ENCODE data around the gene CHST11. TPM values are rescaled to one million over a fixed set of nuclear protein-coding genes. Genes with fewer than 3 reads are reported as not detected.

The CHST11 gene
- total and polyA plus RNA-seq, 4 donors: 0.57 to 11.1 (median 3.7) TPM

GRCh38 chr12:104701301-104701700 lies 244.6 kb downstream of the CHST11 start:
- Histone ChIP-seq H3K27me3 (ENCODE audit: control insufficient read depth in 4 of 4, insufficient read depth in 4 of 4, low read length in 3 of 4) (no peaks in the 10 kb centered on the region), H3K4me1 (ENCODE audit: control insufficient read depth in 4 of 4, insufficient read depth in 4 of 4, low read length in 3 of 4) (no peaks in the 10 kb centered on the region), H3K9me3 (ENCODE audit: control insufficient read depth in 4 of 4, low read length in 3 of 4) (no peaks in the 10 kb centered on the region), H3K36me3 (ENCODE audit: control insufficient read depth in 4 of 4, insufficient read depth in 3 of 4, low read depth in 1 of 4, low read length in 3 of 4) (no peaks in the 10 kb centered on the region), H3K9ac (ENCODE audit: low read depth in 1 of 2, low read length in 2 of 2) (no peak overlapping the region), H3K27ac (ENCODE audit: low read depth in 1 of 2, low read length in 2 of 2) (no peak overlapping the region), H3K4me3 (ENCODE audit: low read depth in 1 of 3, low read length in 3 of 3) (no peak overlapping the region)
- 92% methylated on average over 7 of the region's 7 CpGs for WGBS
- TF ChIP-seq, protein P1, sequence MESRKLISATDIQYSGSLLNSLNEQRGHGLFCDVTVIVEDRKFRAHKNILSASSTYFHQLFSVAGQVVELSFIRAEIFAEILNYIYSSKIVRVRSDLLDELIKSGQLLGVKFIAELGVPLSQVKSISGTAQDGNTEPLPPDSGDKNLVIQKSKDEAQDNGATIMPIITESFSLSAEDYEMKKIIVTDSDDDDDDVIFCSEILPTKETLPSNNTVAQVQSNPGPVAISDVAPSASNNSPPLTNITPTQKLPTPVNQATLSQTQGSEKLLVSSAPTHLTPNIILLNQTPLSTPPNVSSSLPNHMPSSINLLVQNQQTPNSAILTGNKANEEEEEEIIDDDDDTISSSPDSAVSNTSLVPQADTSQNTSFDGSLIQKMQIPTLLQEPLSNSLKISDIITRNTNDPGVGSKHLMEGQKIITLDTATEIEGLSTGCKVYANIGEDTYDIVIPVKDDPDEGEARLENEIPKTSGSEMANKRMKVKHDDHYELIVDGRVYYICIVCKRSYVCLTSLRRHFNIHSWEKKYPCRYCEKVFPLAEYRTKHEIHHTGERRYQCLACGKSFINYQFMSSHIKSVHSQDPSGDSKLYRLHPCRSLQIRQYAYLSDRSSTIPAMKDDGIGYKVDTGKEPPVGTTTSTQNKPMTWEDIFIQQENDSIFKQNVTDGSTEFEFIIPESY (IDR thresholded peaks at IDR 0.05): no peak
- no peak for TF ChIP-seq CTCF (IDR thresholded peaks at IDR 0.05; ENCODE audit: low read depth, low read length, missing input control)
- TF ChIP-seq SP1 (IDR thresholded peaks at IDR 0.05): no peak
- no peak for TF ChIP-seq TAF1 (conservative IDR thresholded peaks at IDR 0.05)
- TF ChIP-seq FOXA2 (IDR thresholded peaks at IDR 0.05): no peak
- no peak for TF ChIP-seq NR2F2 (IDR thresholded peaks at IDR 0.05)
- TF ChIP-seq HNF4A (conservative IDR thresholded peaks at IDR 0.05): no peak
- TF ChIP-seq RXRA (IDR thresholded peaks at IDR 0.05): no peak
- TF ChIP-seq EGR1 (IDR thresholded peaks at IDR 0.05; ENCODE audit: low read depth in 2 of 2): no peak
- no peak for TF ChIP-seq JUND (IDR thresholded peaks at IDR 0.05)
- no peak for TF ChIP-seq YY1 (IDR thresholded peaks at IDR 0.05)
- no peak for TF ChIP-seq MAX (IDR thresholded peaks at IDR 0.05)
- TF ChIP-seq GABPA (IDR thresholded peaks at IDR 0.05 in 1 of 2, conservative IDR thresholded peaks at IDR 0.05 in 1 of 2): no peak
- TF ChIP-seq REST (IDR thresholded peaks at IDR 0.05): no peak
- no peak for TF ChIP-seq RAD21 (IDR thresholded peaks at IDR 0.05)
- no peak for TF ChIP-seq HNF4G (IDR thresholded peaks at IDR 0.05)
- TF ChIP-seq FOXA1 (IDR thresholded peaks at IDR 0.05): no peak
- TF ChIP-seq, protein P2, sequence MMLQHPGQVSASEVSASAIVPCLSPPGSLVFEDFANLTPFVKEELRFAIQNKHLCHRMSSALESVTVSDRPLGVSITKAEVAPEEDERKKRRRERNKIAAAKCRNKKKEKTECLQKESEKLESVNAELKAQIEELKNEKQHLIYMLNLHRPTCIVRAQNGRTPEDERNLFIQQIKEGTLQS (IDR thresholded peaks at IDR 0.05): no peak
- no peak for DNase-seq (ENCODE audit: low spot score)

All from liver (tissue), 9 donors.